PC-3 (cell line): ENCODE results near the gene POM121C. TPM values are rescaled to one million over a fixed set of nuclear protein-coding genes. Genes with fewer than 3 reads are reported as not detected.
"Not testable (repeated sequence)": the region's sequence is repeated elsewhere in the genome, so short reads cannot be mapped to it uniquely, and the experiment has no call there.

ENCODE experiments used
- ATAC-seq: fragments of 200-7000 bp; cut with Tn5 transposase; 2 replicates; pipeline ENCODE4 v1.9.1; 2020; ENCODE audit warnings: mild to moderate bottlenecking, moderate library complexity
- BruUV-seq: library from RNA; stranded (reverse); fragments of 400-500 nt; replicated peaks from 2 replicates; lab custom pipeline; 2021; lab: Mats Ljungman, UMichigan
- CTCF ChIA-PET: fragments of 300-600 bp; sonication (Branson Sonifier 250); formaldehyde crosslinking; loops from one replicate; lab custom pipeline; 2022; ENCODE audit warnings: antibody characterized with exemption; lab: Charles Lee
- POLR2A ChIA-PET: fragments of 300-600 bp; sonication (Branson Sonifier 250); formaldehyde crosslinking; loops from one replicate; lab custom pipeline; 2022; ENCODE audit warnings: antibody characterized with exemption; ENCODE audit not compliant: unreplicated experiment; lab: Charles Lee
- DNase-seq: peaks from one replicate; pipeline ENCODE4 v3.0.0-alpha.2; 2015
- H2AFZ ChIP-seq: fragments of 300-600 bp; sonication (generic); 2 replicates; pipeline ENCODE4 v1.6.0; 2016; ENCODE audit warnings: antibody characterized with exemption, low read length
- H3F3A ChIP-seq: fragments of 300-600 bp; sonication (generic); one replicate; pipeline ENCODE4 v1.6.0; 2017; ENCODE audit warnings: antibody characterized with exemption, low read length, control low read depth, mild to moderate bottlenecking; ENCODE audit not compliant: unreplicated experiment
- H3K27ac ChIP-seq: fragments of 300-600 bp; sonication (generic); 2 replicates; pipeline ENCODE4 v1.5.1; 2016; ENCODE audit warnings: mild to moderate bottlenecking, low read length
- H3K27me3 ChIP-seq: fragments of 300-600 bp; sonication (generic); 2 replicates; pipeline ENCODE4 v1.6.1; 2016; ENCODE audit warnings: low read length, mixed read lengths
- H3K36me3 ChIP-seq: fragments of 300-600 bp; sonication (generic); 2 replicates; pipeline ENCODE4 v1.6.1; 2016; ENCODE audit warnings: low read depth, mixed run types, low read length, mixed read lengths
- H3K4me1 ChIP-seq: fragments of 300-600 bp; sonication (generic); 2 replicates; pipeline ENCODE4 v1.5.1; 2016; ENCODE audit warnings: low read length; ENCODE audit not compliant: insufficient read depth
- H3K4me2 ChIP-seq: fragments of 300-600 bp; sonication (generic); 2 replicates; pipeline ENCODE4 v1.6.0; 2016; ENCODE audit warnings: low read length
- H3K4me3 ChIP-seq: fragments of 300-600 bp; sonication (generic); 2 replicates; pipeline ENCODE4 v1.5.1; 2016; ENCODE audit warnings: mild to moderate bottlenecking, low read length, mixed read lengths
- H3K79me2 ChIP-seq: fragments of 300-600 bp; sonication (generic); 2 replicates; pipeline ENCODE4 v1.6.1; 2017; ENCODE audit warnings: low read length, mixed read lengths
- H3K9ac ChIP-seq: fragments of 300-600 bp; sonication (generic); 2 replicates; pipeline ENCODE4 v1.6.0; 2016; ENCODE audit warnings: mild to moderate bottlenecking, low read length
- H3K9me2 ChIP-seq: fragments of 300-600 bp; sonication (generic); replicated peaks from 2 replicates; pipeline ENCODE4 v1.6.1; 2016; ENCODE audit warnings: mixed run types, low read length, mixed read lengths
- H3K9me3 ChIP-seq: fragments of 300-600 bp; sonication (generic); 2 replicates; pipeline ENCODE4 v1.6.1; 2016; ENCODE audit warnings: low read length, mixed read lengths
- H4K20me1 ChIP-seq: fragments of 300-600 bp; sonication (generic); 2 replicates; pipeline ENCODE4 v1.6.1; 2016; ENCODE audit warnings: low read length, mixed read lengths
- intact Hi-C: fragments of 100-400 bp; cut with micrococcal nuclease; formaldehyde crosslinking; loops from 2 replicates; pipeline ENCODE4 v1.9.0; 2023
- total RNA-seq: library from RNA; depleted of rRNA; stranded (reverse); fragments of >200 nt; gene quantifications from 2 replicates; pipeline ENCODE4 v1.2.3, GENCODE V29; 2014

Gene POM121C
- total RNA-seq, 1 experiment from 2014 or later = 11.0 TPM

DNA sequence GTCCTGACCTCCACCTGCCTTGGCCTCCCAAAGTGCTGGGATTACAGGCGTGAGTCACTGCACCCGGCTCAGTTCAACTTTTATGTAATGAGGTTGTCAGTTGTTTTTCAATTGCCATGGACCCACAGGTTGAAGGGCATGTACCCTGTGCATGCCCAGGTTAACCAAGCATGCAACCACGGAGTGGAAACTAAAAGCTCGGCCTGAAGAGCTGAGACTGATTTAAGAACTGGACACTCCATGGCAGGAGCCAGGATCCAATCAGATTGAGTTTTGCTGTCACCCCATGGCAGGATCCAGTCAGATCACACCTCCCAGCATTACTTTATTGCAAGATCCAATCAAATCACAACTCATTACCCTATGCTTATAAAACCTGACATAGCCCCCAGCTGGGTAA is 22.9 kb upstream of the POM121C start:
- ATAC-seq, BruUV-seq: not testable (repeated sequence)

GRCh38 chr7:75492020-75492419 is 5.9 kb upstream of the POM121C start, which contains the start of gene SPDYE5:
Gene SPDYE5, plus strand, starts transcription at chr7:75492320. Its CDS starts 1,728 bp downstream, at chr7:75494048.
- intact Hi-C loops, H3K27ac ChIP-seq, H2AFZ ChIP-seq, ATAC-seq, H3F3A ChIP-seq, H3K9me2 ChIP-seq, H3K36me3 ChIP-seq, H3K79me2 ChIP-seq, POLR2A ChIA-PET, DNase-seq, H3K27me3 ChIP-seq, H3K4me1 ChIP-seq, H3K4me2 ChIP-seq, H3K9me3 ChIP-seq, H3K4me3 ChIP-seq, H3K9ac ChIP-seq, BruUV-seq, H4K20me1 ChIP-seq, CTCF ChIA-PET: not testable (repeated sequence)

More for the DNA sequence above, 22.9 kb upstream of the POM121C start:
- H3K9ac ChIP-seq, H3K9me2 ChIP-seq, DNase-seq, H3K27me3 ChIP-seq, H3F3A ChIP-seq, H2AFZ ChIP-seq, H3K9me3 ChIP-seq, H3K4me3 ChIP-seq, H3K36me3 ChIP-seq, intact Hi-C loops, CTCF ChIA-PET, H3K79me2 ChIP-seq, H3K4me2 ChIP-seq, POLR2A ChIA-PET, H3K27ac ChIP-seq, H3K4me1 ChIP-seq, H4K20me1 ChIP-seq: not testable (repeated sequence)

DNA sequence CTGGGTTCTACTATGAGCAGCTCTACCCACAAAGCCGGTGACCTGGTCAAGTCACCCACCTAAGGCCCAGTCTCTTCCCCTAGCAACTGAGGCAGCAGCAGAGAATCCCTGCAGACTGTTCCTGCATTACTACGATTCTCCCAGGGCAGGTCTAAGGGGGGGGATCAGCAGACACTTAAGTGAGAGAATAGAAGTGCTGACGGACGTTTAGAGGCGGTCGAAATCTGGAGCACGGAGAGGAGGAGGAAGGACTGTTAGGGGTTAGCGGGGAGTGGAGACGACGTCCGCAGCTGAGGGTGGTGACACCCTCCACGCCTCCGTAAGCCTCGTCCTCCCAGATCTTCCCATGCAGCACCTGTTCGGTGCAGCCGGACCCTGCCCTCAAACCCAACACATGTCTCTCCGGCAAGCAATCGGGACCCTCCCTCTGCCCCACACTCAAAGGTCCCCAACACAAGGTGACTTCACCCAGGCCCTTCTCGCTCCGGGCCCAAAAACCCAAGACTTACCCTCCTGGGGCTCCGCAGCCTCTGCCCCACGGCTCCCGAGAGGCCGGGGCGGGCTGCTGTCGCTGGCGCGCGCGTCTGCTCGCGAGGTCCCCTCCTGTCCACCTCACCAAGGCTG is 632 bp downstream of the POM121C start:
- H4K20me1 ChIP-seq, H3F3A ChIP-seq, H3K9me3 ChIP-seq, H3K4me1 ChIP-seq, H3K27ac ChIP-seq, H3K36me3 ChIP-seq, H3K9me2 ChIP-seq, POLR2A ChIA-PET, H2AFZ ChIP-seq, DNase-seq, H3K27me3 ChIP-seq, CTCF ChIA-PET: not testable (repeated sequence)
- TSS peak; percentile 31 for BruUV-seq
- H3K79me2 ChIP-seq = peaks cover 10% of the 10 kb centered on the region
- peak; percentile 29 for ATAC-seq
- intact Hi-C loops = loop anchor here (5.0 kb wide), 1 partner anchor 42 kb away; no protein-coding TSS in a partner anchor
- H3K4me3 ChIP-seq = peak overlapping the region; percentile 84
- peak overlapping the region; percentile 86 for H3K9ac ChIP-seq
- H3K4me2 ChIP-seq = peak overlapping the region; percentile 86

DNA sequence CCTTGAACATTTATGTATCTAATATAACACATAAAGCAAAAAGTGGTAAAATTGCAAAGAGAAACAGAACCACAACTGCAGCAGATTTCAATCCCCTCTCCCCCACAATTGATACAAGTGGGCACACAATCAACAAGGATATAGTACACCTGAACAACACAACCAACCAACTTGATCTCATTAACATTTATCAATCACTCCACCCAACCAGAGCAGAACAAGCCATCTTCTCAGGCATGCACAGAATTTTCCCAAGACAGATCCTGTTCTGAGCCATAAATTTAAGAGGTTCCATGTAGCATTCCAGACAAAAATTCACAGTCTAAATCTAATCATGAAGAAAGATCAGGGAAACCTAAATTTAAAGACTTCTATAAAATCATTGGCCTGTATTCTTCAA is 5.8 kb downstream of the POM121C start:
- ATAC-seq, BruUV-seq, CTCF ChIA-PET, DNase-seq, H4K20me1 ChIP-seq, H3K27me3 ChIP-seq, H3K27ac ChIP-seq, H3K36me3 ChIP-seq, intact Hi-C loops, H3K4me2 ChIP-seq, H3K4me1 ChIP-seq, POLR2A ChIA-PET, H3K79me2 ChIP-seq, H3K9me2 ChIP-seq, H3K4me3 ChIP-seq, H3K9me3 ChIP-seq, H3F3A ChIP-seq, H3K9ac ChIP-seq, H2AFZ ChIP-seq: not testable (repeated sequence)

GRCh38 chr7:75477457-75477856 is 8.6 kb downstream of the POM121C start:
- BruUV-seq, H3K4me3 ChIP-seq, H3F3A ChIP-seq, H3K27me3 ChIP-seq, H3K9me2 ChIP-seq, H3K9ac ChIP-seq, H3K4me1 ChIP-seq, ATAC-seq, H3K9me3 ChIP-seq, DNase-seq, H3K79me2 ChIP-seq, H2AFZ ChIP-seq, H3K36me3 ChIP-seq, POLR2A ChIA-PET, H3K27ac ChIP-seq, H3K4me2 ChIP-seq, intact Hi-C loops, H4K20me1 ChIP-seq, CTCF ChIA-PET: not testable (repeated sequence)

DNA sequence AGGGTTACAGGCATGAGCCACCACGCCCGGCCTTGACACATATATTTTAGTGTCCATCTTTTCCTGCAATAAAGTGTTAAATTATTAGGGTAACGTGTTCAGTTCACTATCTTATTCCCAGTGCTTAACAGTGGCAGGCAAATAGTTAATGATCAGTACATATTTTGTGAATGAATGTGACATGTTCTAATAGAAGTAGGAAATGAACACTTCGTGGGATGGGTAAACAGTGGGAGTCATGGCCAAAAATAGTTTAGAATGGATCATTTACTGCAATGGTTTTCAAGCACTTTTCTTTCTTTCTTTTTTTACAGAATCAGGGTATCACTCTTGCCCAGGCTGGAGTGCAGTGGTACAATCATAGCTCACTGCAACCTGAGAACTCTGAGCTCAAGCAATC is 15.9 kb downstream of the POM121C start:
- CTCF ChIA-PET, H3K9me3 ChIP-seq, H3K4me1 ChIP-seq, H3K36me3 ChIP-seq, H2AFZ ChIP-seq, H3K79me2 ChIP-seq, H4K20me1 ChIP-seq, H3K9ac ChIP-seq, DNase-seq, H3K27me3 ChIP-seq, POLR2A ChIA-PET, BruUV-seq, H3F3A ChIP-seq, H3K4me3 ChIP-seq, H3K27ac ChIP-seq, ATAC-seq, intact Hi-C loops, H3K4me2 ChIP-seq, H3K9me2 ChIP-seq: not testable (repeated sequence)

GRCh38 chr7:75460541-75460940 is 25.6 kb downstream of the POM121C start:
- H2AFZ ChIP-seq, H3K9me3 ChIP-seq, POLR2A ChIA-PET, H3K36me3 ChIP-seq, H3K4me2 ChIP-seq, CTCF ChIA-PET, H3K79me2 ChIP-seq, H3K9ac ChIP-seq, H3F3A ChIP-seq, H3K9me2 ChIP-seq, H3K4me1 ChIP-seq, H3K27me3 ChIP-seq, intact Hi-C loops, ATAC-seq, H3K4me3 ChIP-seq, BruUV-seq, H3K27ac ChIP-seq, H4K20me1 ChIP-seq, DNase-seq: not testable (repeated sequence)
